Activated CD8-positive, alpha-beta T cell treated with anti-CD3 and anti-CD28 coated beads, Interleukin-2, amount 10 ng/mL, durations not matched to agents 7 days and 5 days (primary cell): ENCODE data around the gene ZNF621. TPM values are rescaled to one million over a fixed set of nuclear protein-coding genes. Genes with fewer than 3 reads are reported as not detected.

Experiments used
- ATAC-seq: fragments of 150-1000 bp; cut with Tn5 transposase; one replicate; pipeline ENCODE4 v1.10.0; 2021; ENCODE audit warnings: moderate library complexity
- CTCF ChIA-PET: fragments of 350-600 bp; sonication (Branson Sonifier 250); formaldehyde crosslinking; loops from one replicate; lab custom pipeline; 2021; ENCODE audit warnings: antibody characterized with exemption; lab: Charles Lee
- POLR2A ChIA-PET: fragments of 350-600 bp; sonication (Branson Sonifier 250); formaldehyde crosslinking; loops from one replicate; lab custom pipeline; 2021; ENCODE audit warnings: antibody characterized with exemption; lab: Charles Lee
- DNase-seq: peaks from one replicate; pipeline ENCODE4 v3.0.0-alpha.2; 2020
- H3K27ac Mint-ChIP-seq: one replicate; pipeline ENCODE4 v1.8.0; 2021; ENCODE audit warnings: mild to moderate bottlenecking, mixed read lengths
- H3K27me3 Mint-ChIP-seq: one replicate; pipeline ENCODE4 v1.8.0; 2021; ENCODE audit warnings: low read depth, mixed read lengths
- H3K36me3 Mint-ChIP-seq: one replicate; pipeline ENCODE4 v1.8.0; 2021; ENCODE audit warnings: low read depth, mixed read lengths
- H3K4me1 Mint-ChIP-seq: one replicate; pipeline ENCODE4 v1.8.0; 2021; ENCODE audit warnings: low read depth, mixed read lengths
- H3K4me3 Mint-ChIP-seq: one replicate; pipeline ENCODE4 v1.8.0; 2021; ENCODE audit warnings: mild to moderate bottlenecking, mixed read lengths
- H3K9me3 Mint-ChIP-seq: one replicate; pipeline ENCODE4 v1.8.0; 2022; ENCODE audit warnings: mixed read lengths; ENCODE audit not compliant: insufficient read depth
- total RNA-seq, 2 experiments: library from RNA; stranded (reverse); gene quantifications; one replicate each; pipeline ENCODE4 v1.2.3, GENCODE V29; 2021

ZNF621 gene
- total RNA-seq = 10 to 100 TPM; 22.0 to 22.6 TPM

DNA sequence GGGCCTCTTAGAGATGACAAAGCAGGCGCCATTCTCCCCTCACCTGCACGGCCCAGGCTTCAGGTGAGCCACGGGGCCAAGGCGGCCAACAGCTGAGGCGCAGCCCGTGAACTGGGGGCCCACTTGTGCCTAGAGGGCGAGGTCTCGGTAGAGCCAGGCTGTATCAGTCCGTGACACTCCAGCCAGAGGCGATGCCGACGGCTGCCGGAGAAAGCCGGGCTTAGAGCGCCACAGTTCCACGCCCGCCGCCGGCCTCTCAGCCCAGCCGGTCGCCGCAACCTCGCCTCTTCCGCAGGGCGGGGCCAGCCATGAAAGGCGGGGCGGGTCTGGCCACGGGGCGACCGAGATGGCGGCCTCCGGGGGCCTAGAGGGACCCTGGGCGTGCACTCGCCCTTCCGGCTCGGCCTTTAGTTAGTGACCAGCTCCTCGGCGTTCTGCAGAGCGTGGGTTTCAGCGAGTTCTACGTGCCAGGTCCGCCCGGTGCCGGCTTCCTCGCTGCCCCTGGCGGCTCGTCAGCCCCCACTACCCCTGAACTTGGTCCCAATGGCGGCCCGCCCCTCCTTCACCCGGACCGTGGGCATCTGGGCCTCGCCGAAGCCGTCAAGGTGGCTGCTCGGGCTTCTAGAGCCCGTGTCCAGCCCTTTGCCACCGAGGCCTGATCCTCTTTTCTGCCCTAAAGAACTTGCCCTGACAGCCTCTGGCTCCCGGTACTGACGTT lies at the start of gene ZNF621:
ZNF621 (plus strand) TSS at position 393 of the 718 bp plus-strand sequence. CDS start 881 bp downstream, outside the sequence.
- H3K9me3 Mint-ChIP-seq = no peaks in the 10 kb centered on the region
- CTCF ChIA-PET = interaction anchor here (0.9 to 1.8 kb wide), 5 partner anchors 19 to 216 kb away, joined by 3 to 4 read pairs (median 4); partner anchors contain the start of genes EIF1B and ZNF620

DNA sequence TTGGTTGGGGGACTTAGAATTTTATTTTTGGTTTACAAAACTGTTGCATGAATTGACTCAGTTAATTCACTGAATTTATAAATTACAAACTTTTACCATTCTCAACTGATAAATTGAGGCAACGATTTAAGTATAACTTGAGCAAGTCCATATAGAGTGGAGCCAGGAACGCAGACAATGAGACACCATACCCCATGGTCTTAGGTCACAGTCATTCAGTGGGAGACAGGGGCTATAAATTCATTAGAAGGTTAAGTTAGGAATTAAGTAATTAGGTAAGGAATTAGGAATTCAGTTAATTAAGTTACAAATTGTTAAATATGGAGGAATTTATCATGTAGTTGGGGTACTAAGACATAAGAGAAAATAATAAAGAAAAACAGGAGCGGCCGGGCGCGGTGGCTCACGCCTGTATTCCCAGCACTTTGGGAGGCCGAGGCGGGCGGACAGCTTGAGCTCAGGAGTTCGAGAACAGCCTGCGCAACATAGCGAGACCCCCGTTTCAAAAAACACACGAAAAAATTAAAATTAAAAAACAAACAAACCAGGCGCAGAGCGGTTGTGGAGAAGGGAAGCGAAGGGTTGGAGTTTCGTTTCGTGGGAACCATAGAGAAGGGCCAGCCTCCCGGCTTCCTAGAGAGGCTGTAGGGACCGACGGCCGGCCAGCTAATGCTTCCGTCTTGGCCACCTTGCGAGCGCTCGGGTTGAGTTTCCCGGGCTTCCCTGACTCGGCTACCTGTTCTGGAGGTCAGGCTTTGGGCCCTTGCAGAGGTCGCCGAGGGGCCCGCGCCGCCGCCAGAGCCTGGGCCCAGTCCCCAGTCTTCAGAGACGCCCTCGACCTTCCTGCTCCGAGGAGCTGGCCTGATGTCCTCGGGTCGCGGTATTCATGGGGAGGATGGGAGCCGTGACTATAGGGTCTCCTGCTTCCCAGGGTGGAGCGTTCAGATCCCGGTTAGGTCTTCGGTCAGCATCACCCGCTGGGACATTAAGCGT lies 48.0 kb upstream of the ZNF621 start, which contains the start of gene ZNF619:
ZNF619 (plus strand) TSS at position 645 of the 993 bp plus-strand sequence. CDS start 858 bp downstream, outside the sequence.
- Mint-ChIP-seq H3K27ac (peak within 1 kb of the TSS; percentile 79), H3K4me3 (peak within 1 kb of the TSS; percentile 87), H3K9me3 (no peaks in the 10 kb centered on the region), H3K4me1 (peaks cover 23% of the 10 kb centered on the region), H3K36me3 (peaks cover 26% of the 10 kb centered on the region), H3K27me3 (no peaks in the 10 kb centered on the region)
- ChIA-PET CTCF (interaction anchor here (1.3 to 2.1 kb wide), 3 partner anchors 20 to 169 kb away, joined by 3 to 9 read pairs (median 5); partner anchors contain the start of genes RPL14 and ZNF620), POLR2A (interaction anchor here (0.6 to 3.0 kb wide), 7 partner anchors 12 to 1391 kb away, joined by 3 to 17 read pairs (median 3); partner anchors contain the start of genes CTNNB1 and RPL14)
- peak; percentile 66 for DNase-seq
- ATAC-seq = peak; percentile 88

More for the DNA sequence above, at the start of gene ZNF621:
- H3K4me1 Mint-ChIP-seq = peaks cover 42% of the 10 kb centered on the region
- POLR2A ChIA-PET = interaction anchor here (0.6 to 1.6 kb wide), 8 partner anchors 8 to 137 kb away, joined by 3 to 9 read pairs (median 4); partner anchors contain the start of genes RPL14 and ZNF620
- H3K27me3 Mint-ChIP-seq = no peaks in the 10 kb centered on the region
- H3K4me3 Mint-ChIP-seq = peak within 1 kb of the TSS; percentile 93
- peak; percentile 88 for DNase-seq
- H3K36me3 Mint-ChIP-seq = peaks cover 38% of the 10 kb centered on the region
- H3K27ac Mint-ChIP-seq = peak within 1 kb of the TSS; percentile 96
- ATAC-seq = peak; percentile 98

DNA sequence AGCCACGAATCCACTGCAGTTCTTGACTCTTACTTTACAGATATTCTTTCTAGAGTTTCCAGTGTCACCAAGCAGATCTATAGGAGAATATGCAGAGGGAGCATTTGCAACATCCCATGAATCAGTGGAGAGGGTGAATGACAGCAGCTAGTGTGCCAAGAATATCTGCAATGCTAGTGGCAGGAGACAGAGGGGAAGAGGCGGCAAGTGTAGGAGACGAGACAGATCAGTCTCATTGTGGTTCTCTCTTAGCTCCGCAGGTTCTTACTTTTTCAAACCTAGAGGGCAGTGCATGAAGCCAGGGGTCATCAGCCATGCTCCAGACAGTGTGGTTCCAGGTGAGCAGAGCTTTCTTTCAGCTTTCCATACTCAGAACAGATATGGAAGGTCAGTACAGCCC lies 47.1 kb upstream of the ZNF621 start:
- Mint-ChIP-seq H3K4me1 (peaks cover 30% of the 10 kb centered on the region), H3K27ac (peak overlapping the region; percentile 79), H3K9me3 (no peaks in the 10 kb centered on the region), H3K4me3 (peak overlapping the region; percentile 87), H3K36me3 (peaks cover 32% of the 10 kb centered on the region), H3K27me3 (no peaks in the 10 kb centered on the region)
- peak; percentile 6 for ATAC-seq
- ChIA-PET CTCF (interaction anchor here (1.3 to 2.1 kb wide), 3 partner anchors 20 to 169 kb away, joined by 3 to 9 read pairs (median 5); partner anchors contain the start of genes RPL14 and ZNF620), POLR2A (interaction anchor here (0.9 to 3.0 kb wide), 7 partner anchors 13 to 722 kb away, joined by 3 to 17 read pairs (median 3); partner anchors contain the start of genes CTNNB1 and RPL14)
- DNase-seq = no peak

DNA sequence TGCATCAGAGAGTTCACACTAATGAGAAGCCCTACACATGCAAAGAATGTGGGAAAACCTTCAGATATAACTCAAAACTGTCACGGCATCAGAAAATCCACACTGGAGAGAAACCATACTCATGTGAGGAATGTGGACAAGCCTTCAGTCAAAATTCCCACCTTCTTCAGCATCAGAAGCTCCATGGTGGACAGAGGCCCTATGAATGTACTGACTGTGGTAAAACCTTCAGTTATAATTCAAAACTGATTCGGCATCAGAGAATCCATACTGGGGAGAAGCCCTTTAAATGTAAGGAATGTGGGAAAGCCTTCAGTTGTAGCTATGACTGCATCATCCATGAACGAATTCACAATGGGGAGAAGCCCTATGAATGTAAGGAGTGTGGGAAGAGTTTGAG lies 37.6 kb upstream of the ZNF621 start:
- ChIA-PET POLR2A (no interaction called here), CTCF (no interaction called here)
- ATAC-seq (no peak), DNase-seq (no peak)
- Mint-ChIP-seq H3K4me3 (no peak overlapping the region), H3K27me3 (no peaks in the 10 kb centered on the region), H3K27ac (no peak overlapping the region), H3K36me3 (peaks cover 50% of the 10 kb centered on the region), H3K4me1 (peaks cover 11% of the 10 kb centered on the region), H3K9me3 (peaks cover 20% of the 10 kb centered on the region)

DNA sequence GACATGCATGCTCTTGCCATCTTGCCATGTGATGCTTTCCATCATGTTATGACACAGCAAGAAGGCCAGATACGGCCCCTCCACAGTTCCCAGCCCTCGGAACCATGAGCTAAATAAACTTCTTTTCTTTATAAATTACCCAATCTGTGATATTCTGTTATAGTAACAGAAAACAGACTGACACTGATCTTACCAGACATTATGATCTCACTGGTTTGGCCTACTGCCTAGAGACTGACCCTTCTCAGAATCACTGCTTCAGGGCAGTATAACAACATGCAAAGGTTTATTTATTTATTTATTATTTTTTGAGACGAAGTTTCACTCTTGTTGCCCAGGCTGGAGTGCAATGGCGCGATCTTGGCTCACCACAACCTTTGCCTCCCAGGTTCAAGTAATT lies 33.8 kb upstream of the ZNF621 start:
- DNase-seq = no peak
- Mint-ChIP-seq H3K9me3 (peaks cover 20% of the 10 kb centered on the region), H3K27me3 (no peaks in the 10 kb centered on the region), H3K4me1 (no peaks in the 10 kb centered on the region), H3K27ac (no peak overlapping the region), H3K36me3 (peaks cover 32% of the 10 kb centered on the region), H3K4me3 (no peak overlapping the region)
- POLR2A ChIA-PET = no interaction called here
- no peak for ATAC-seq
- CTCF ChIA-PET = no interaction called here

DNA sequence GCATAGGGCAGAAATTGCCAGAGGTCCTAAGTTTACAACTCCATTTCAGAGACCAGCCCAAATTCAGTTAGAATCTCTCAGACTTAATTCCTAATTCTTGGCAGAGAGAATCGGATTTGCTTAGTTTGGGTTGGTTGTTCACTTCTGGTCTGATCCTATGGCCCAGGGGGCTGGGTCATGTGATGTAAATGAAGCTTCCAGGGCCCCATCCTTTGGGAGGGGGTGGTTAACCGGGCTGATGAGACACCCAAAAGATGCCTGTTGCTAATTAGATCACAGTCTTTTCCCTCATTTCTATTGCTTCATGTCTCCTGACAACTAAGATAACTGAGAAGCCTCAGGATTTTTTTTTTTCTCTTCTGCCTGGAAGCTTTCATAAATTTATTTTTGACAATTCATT lies 30.1 kb upstream of the ZNF621 start:
- POLR2A ChIA-PET = interaction anchor here (0.6 kb wide), 1 partner anchor 23 kb away, joined by 3 read pairs; no protein-coding TSS in a partner anchor
- DNase-seq (no peak), ATAC-seq (no peak)
- CTCF ChIA-PET = no interaction called here
- Mint-ChIP-seq H3K36me3 (peaks cover 5% of the 10 kb centered on the region), H3K4me1 (no peaks in the 10 kb centered on the region), H3K27ac (no peak overlapping the region), H3K4me3 (no peak overlapping the region), H3K27me3 (no peaks in the 10 kb centered on the region), H3K9me3 (no peaks in the 10 kb centered on the region)

DNA sequence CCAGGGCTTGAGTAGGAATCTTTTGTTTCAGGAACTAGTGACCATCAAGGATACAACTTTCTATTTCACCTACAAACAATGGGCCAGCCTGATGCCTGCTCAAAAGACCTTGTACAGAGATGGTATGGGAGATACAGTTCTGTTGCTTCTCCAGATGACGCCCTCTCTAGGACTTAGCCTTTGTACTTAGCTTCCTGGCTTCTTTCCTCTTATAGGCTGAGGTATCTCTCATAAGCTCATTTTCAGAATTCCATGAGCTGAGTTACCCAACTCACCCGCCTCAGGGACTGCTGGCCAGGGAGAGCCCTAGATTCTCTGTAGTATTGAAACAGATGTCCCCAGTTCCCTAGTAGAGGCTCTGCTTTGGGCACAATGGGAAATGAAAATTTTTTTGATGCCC lies 27.5 kb upstream of the ZNF621 start:
- ChIA-PET CTCF (no interaction called here), POLR2A (no interaction called here)
- no peaks in the 10 kb centered on the region for H3K4me1 Mint-ChIP-seq
- H3K9me3 Mint-ChIP-seq = no peaks in the 10 kb centered on the region
- no peaks in the 10 kb centered on the region for H3K27me3 Mint-ChIP-seq
- H3K36me3 Mint-ChIP-seq = no peaks in the 10 kb centered on the region
- no peak for DNase-seq
- no peak for ATAC-seq
- H3K27ac Mint-ChIP-seq = no peak overlapping the region
- H3K4me3 Mint-ChIP-seq = no peak overlapping the region

DNA sequence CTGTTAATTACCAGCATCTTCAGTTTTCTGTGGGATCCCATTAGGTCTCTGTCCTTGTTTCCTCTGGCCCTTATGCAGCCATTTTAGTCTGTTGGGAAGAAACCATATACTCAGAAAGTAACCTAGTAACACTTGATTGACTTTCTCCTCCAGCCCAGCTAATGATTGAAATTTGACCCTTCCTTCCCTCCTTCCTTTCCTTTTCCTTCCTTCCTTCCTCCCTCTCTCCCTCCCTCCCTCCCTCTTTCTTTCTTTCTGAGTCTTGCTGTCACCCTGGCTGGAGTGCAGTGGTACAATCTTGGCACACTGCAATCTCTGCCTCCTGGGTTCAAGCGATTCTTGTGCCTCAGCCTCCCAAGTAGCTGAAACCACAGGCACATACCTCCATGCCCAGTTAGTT lies 24.8 kb upstream of the ZNF621 start:
- CTCF ChIA-PET = no interaction called here
- POLR2A ChIA-PET = interaction anchor here (1.6 kb wide), 1 partner anchor 43 kb away, joined by 4 read pairs; no protein-coding TSS in a partner anchor
- no peaks in the 10 kb centered on the region for H3K27me3 Mint-ChIP-seq

DNA sequence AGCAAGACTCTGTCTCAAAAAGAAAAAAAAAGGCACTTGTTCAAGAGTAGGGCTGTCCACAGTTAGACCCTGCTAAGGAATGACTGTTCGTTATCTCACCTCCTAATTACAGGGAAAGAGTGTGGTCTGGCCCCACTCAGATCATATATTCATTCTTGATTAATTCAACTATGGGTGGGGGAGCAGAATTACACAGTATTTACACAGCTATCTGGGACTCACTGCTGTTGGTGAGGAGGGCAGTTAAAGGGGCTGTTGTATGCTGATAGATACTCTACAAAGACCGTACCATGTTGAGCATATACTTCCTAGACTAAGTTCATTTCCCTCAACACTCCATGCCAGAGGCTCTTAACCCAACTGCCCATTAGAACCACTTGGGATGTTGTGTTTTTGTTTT lies 22.7 kb upstream of the ZNF621 start:
- Mint-ChIP-seq H3K27me3 (no peaks in the 10 kb centered on the region), H3K4me1 (peaks cover 20% of the 10 kb centered on the region), H3K4me3 (no peak overlapping the region), H3K9me3 (no peaks in the 10 kb centered on the region), H3K36me3 (peaks cover 2% of the 10 kb centered on the region), H3K27ac (no peak overlapping the region)
- CTCF ChIA-PET = no interaction called here
- POLR2A ChIA-PET = no interaction called here
- ATAC-seq (no peak), DNase-seq (no peak)

More for the DNA sequence above, 24.8 kb upstream of the ZNF621 start:
- Mint-ChIP-seq H3K36me3 (no peaks in the 10 kb centered on the region), H3K4me3 (no peak overlapping the region), H3K4me1 (peaks cover 4% of the 10 kb centered on the region), H3K27ac (no peak overlapping the region), H3K9me3 (no peaks in the 10 kb centered on the region)
- ATAC-seq = no peak
- no peak for DNase-seq

DNA sequence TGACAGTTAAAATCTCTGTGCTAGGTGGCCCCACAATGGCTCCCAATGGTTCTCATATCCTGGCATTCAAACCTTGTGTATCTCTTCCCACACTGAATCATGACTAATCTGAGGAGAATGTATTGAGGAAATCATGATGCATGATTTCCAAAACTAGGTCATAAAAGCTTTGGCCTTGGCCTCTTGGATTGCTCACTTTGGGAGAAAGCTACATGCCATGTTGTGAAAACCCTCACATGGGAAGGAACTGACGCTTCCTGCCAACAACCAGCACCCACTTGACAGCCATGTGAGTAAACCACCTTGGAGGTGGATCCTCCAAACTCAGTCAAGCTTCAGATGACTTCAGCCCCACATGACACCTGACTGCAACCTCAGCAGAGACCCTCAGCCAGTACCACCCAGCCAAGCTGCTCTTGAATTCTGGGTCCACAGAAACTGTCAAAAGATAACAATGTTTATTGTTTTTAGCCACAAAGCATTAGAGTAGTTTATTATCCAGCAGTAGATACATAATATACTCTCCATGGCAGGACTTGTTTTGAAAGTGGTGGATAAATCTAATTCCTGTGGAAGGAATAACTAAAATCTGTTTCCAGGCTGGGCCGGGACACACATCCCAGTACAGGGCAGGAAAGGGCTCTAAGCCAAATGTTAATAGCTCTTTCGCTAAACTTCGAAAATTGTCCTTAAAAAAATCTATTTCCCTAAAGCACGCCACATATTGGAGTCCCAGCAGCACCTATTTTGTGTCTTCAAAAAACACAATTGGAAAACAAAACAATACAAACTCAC lies 19.9 kb upstream of the ZNF621 start:
- no peaks in the 10 kb centered on the region for H3K27me3 Mint-ChIP-seq
- H3K9me3 Mint-ChIP-seq = no peaks in the 10 kb centered on the region
- ATAC-seq = no peak
- POLR2A ChIA-PET = interaction anchor here (0.7 to 1.0 kb wide), 2 partner anchors 17 to 47 kb away, joined by 4 to 7 read pairs; partner anchors contain the start of gene RPL14
- H3K36me3 Mint-ChIP-seq = peaks cover 5% of the 10 kb centered on the region
- peak overlapping the region; percentile 94 for H3K4me3 Mint-ChIP-seq
- H3K27ac Mint-ChIP-seq = peak overlapping the region; percentile 43
- CTCF ChIA-PET = interaction anchor here (1.0 to 2.3 kb wide), 9 partner anchors 17 to 75 kb away, joined by 3 to 9 read pairs (median 5); no protein-coding TSS in a partner anchor
- no peak for DNase-seq
- H3K4me1 Mint-ChIP-seq = peaks cover 27% of the 10 kb centered on the region
